Left ventricle myocardium inferior (tissue), 1 donor: Measurements from ENCODE around the gene OGDH. TPM values are rescaled to one million over a fixed set of nuclear protein-coding genes. Genes with fewer than 3 reads are reported as not detected.
A peak's percentile ranks its signal among the peaks of the same experiment; 100 is the strongest.

Source experiments
- DNase-seq: peaks from one replicate; pipeline ENCODE4 v3.0.0-alpha.2; 2020
- H3K27ac ChIP-seq: fragments of 200-600 bp; replicated peaks from 2 replicates; pipeline ENCODE4 v1.8.0; 2021
- H3K27me3 ChIP-seq: fragments of 200-600 bp; 2 replicates; pipeline ENCODE4 v1.8.0; 2021; ENCODE audit warnings: low read depth
- H3K36me3 ChIP-seq: fragments of 200-600 bp; 2 replicates; pipeline ENCODE4 v1.8.0; 2021
- H3K4me1 ChIP-seq: fragments of 200-600 bp; 2 replicates; pipeline ENCODE4 v1.8.0; 2021
- H3K4me3 ChIP-seq: fragments of 200-600 bp; 2 replicates; pipeline ENCODE4 v1.8.0; 2021; ENCODE audit warnings: mild to moderate bottlenecking, moderate library complexity
- H3K9me3 ChIP-seq: fragments of 200-600 bp; replicated peaks from 2 replicates; pipeline ENCODE4 v1.8.0; 2021
- CTCF ChIP-seq: fragments of 200-600 bp; IDR thresholded peaks from 2 replicates; pipeline ENCODE4 v1.8.0; 2021; ENCODE audit warnings: antibody characterized with exemption, mild to moderate bottlenecking, borderline replicate concordance
- intact Hi-C: fragments of 100-400 bp; cut with micrococcal nuclease; formaldehyde crosslinking; loops from one replicate; pipeline ENCODE4 v1.11.0; 2022
- total RNA-seq: library from RNA; stranded (reverse); fragmentation: NEBNext Ultra II Directional; extraction: Animal tissue kit (Norgen Biotek cat#: 25700); gene quantifications from one replicate; pipeline ENCODE4 v1.2.1, GENCODE V29; 2021
- donor health status: DM: no; HTN: yes; CAD: no; lungs with severe emphysema.

The OGDH gene
- total RNA-seq, 1 donor from 2014 or later: 677 TPM

- DNase-seq: no peak
- H3K9me3 ChIP-seq: no peaks in the 10 kb centered on the region
- TF ChIP-seq CTCF: no peak
- intact Hi-C loops: no loop called here
- H3K4me1 ChIP-seq: peaks cover 72% of the 10 kb centered on the region
- no peaks in the 10 kb centered on the region for H3K27me3 ChIP-seq
- no peak overlapping the region for H3K4me3 ChIP-seq
- peak overlapping the region; percentile 51 for H3K27ac ChIP-seq
- H3K36me3 ChIP-seq: peaks cover 35% of the 10 kb centered on the region
These were observed 148.6 kb downstream of the OGDH start for GRCh38 chr7:44754802-44755697.

GRCh38 chr7:44755698-44756627, 149.5 kb downstream of the OGDH start:
- H3K4me1 ChIP-seq: peaks cover 63% of the 10 kb centered on the region

GRCh38 chr7:44756904-44757303, 150.5 kb downstream of the OGDH start:
- H3K4me1 ChIP-seq: peaks cover 56% of the 10 kb centered on the region
- no peak for DNase-seq
- no peak for TF ChIP-seq CTCF
- H3K27me3 ChIP-seq: no peaks in the 10 kb centered on the region
- H3K36me3 ChIP-seq: peaks cover 53% of the 10 kb centered on the region
- H3K27ac ChIP-seq: peak overlapping the region; percentile 28
- H3K4me3 ChIP-seq: no peak overlapping the region
- intact Hi-C loops: no loop called here
- H3K9me3 ChIP-seq: no peaks in the 10 kb centered on the region

More at GRCh38 chr7:44755698-44756627, 149.5 kb downstream of the OGDH start:
- Histone ChIP-seq H3K36me3 (peaks cover 44% of the 10 kb centered on the region), H3K4me3 (no peak overlapping the region), H3K27ac (peak overlapping the region; percentile 51), H3K27me3 (no peaks in the 10 kb centered on the region), H3K9me3 (no peaks in the 10 kb centered on the region)
- no peak for TF ChIP-seq CTCF
- no peak for DNase-seq
- intact Hi-C loops: no loop called here

GRCh38 chr7:44757311-44757710, 150.9 kb downstream of the OGDH start:
- Histone ChIP-seq H3K4me3 (no peak overlapping the region), H3K27me3 (no peaks in the 10 kb centered on the region), H3K36me3 (peaks cover 57% of the 10 kb centered on the region), H3K4me1 (peaks cover 56% of the 10 kb centered on the region), H3K9me3 (no peaks in the 10 kb centered on the region), H3K27ac (peak overlapping the region; percentile 28)
- intact Hi-C loops: no loop called here
- peak; percentile 78 for DNase-seq
- TF ChIP-seq CTCF: no peak

GRCh38 chr7:44757739-44758138, 151.3 kb downstream of the OGDH start:
- Histone ChIP-seq H3K27ac (peak overlapping the region; percentile 28), H3K27me3 (no peaks in the 10 kb centered on the region), H3K36me3 (peaks cover 62% of the 10 kb centered on the region), H3K4me1 (peaks cover 56% of the 10 kb centered on the region), H3K9me3 (no peaks in the 10 kb centered on the region), H3K4me3 (no peak overlapping the region)
- intact Hi-C loops: no loop called here
- no peak for DNase-seq
- TF ChIP-seq CTCF: no peak
